B cell (primary cell): ENCODE data around the gene MT1X.

Experiments
- CTCF ChIP-seq: fragments of 200-600 bp; IDR thresholded peaks from one replicate; pipeline ENCODE4 v1.8.0; 2022; ENCODE audit warnings: antibody characterized with exemption, mild to moderate bottlenecking
- EZH2 ChIP-seq: IDR thresholded peaks from 2 replicates; pipeline ENCODE4 v1.6.1; 2012; ENCODE audit warnings: borderline replicate concordance, low read depth, mild to moderate bottlenecking, moderate library complexity, low read length; ENCODE audit not compliant: insufficient read depth, poor library complexity, severe bottlenecking

- TF ChIP-seq CTCF (no peak), EZH2 (no peak)
These were observed 44.0 kb downstream of the MT1X start for GRCh38 chr16:56726283-56726682.
